Mesodermal cell (in vitro differentiated cells): Measurements from ENCODE around the gene COL13A1.

Experiments
- H3K27ac ChIP-seq: 2 replicates; pipeline ENCODE4 v1.7.0; 2013; ENCODE audit warnings: mild to moderate bottlenecking, low read depth, low read length, moderate library complexity; ENCODE audit not compliant: severe bottlenecking
- H3K36me3 ChIP-seq: 2 replicates; pipeline ENCODE4 v1.7.1; 2013; ENCODE audit warnings: mild to moderate bottlenecking, low read length, moderate library complexity; ENCODE audit not compliant: control insufficient read depth, insufficient read depth
- H3K4me1 ChIP-seq: one replicate; pipeline ENCODE4 v1.7.1; 2013; ENCODE audit warnings: mild to moderate bottlenecking, low read length; ENCODE audit not compliant: insufficient read depth, control insufficient read depth, poor library complexity, severe bottlenecking
- H3K4me3 ChIP-seq: 2 replicates; pipeline ENCODE4 v1.7.0; 2013; ENCODE audit warnings: low read length, control low read depth, mild to moderate bottlenecking; ENCODE audit not compliant: insufficient read depth, poor library complexity, severe bottlenecking; ENCODE audit errors: extremely low read depth
- H3K9me3 ChIP-seq: 2 replicates; pipeline ENCODE4 v1.7.1; 2013; ENCODE audit warnings: mild to moderate bottlenecking, low read length, moderate library complexity; ENCODE audit not compliant: control insufficient read depth
- WGBS, 2 experiments: methylation state at CpG; one replicate each; pipeline ENCODE4 v1.1.5; 2013; ENCODE audit warnings: missing lambda C conversion rate in 2 of 2; ENCODE audit not compliant: insufficient coverage in 2 of 2; 5-methylcytosine and 5-hydroxymethylcytosine counted together

Gene COL13A1

GRCh38 chr10:69957241-69957885 is 155.7 kb downstream of the COL13A1 start:
- Histone ChIP-seq H3K36me3 (no peaks in the 10 kb centered on the region), H3K27ac (no peak overlapping the region), H3K4me1 (no peaks in the 10 kb centered on the region), H3K4me3 (no peak overlapping the region), H3K9me3 (no peaks in the 10 kb centered on the region)
- 83 to 90% methylated on average over 7 of the region's 7 CpGs for WGBS, 2 experiments

- Histone ChIP-seq H3K36me3 (no peaks in the 10 kb centered on the region), H3K4me1 (no peaks in the 10 kb centered on the region), H3K4me3 (no peak overlapping the region), H3K27ac (no peak overlapping the region), H3K9me3 (no peaks in the 10 kb centered on the region)
- WGBS, 2 experiments: 86% methylated on average over 2 to 6 of the region's 6 CpGs
These were observed 156.3 kb downstream of the COL13A1 start for GRCh38 chr10:69957886-69958555.

GRCh38 chr10:69958556-69958902 is 156.8 kb downstream of the COL13A1 start:
- Histone ChIP-seq H3K27ac (no peak overlapping the region), H3K36me3 (no peaks in the 10 kb centered on the region), H3K4me3 (no peak overlapping the region), H3K4me1 (no peaks in the 10 kb centered on the region), H3K9me3 (no peaks in the 10 kb centered on the region)

GRCh38 chr10:69959911-69960310 is 158.2 kb downstream of the COL13A1 start:
- no peak overlapping the region for H3K4me3 ChIP-seq
- H3K36me3 ChIP-seq: no peaks in the 10 kb centered on the region
- no peaks in the 10 kb centered on the region for H3K4me1 ChIP-seq
- H3K27ac ChIP-seq: no peak overlapping the region
- WGBS, 2 experiments: 87 to 95% methylated on average over 4 to 7 of the region's 8 CpGs
- H3K9me3 ChIP-seq: no peaks in the 10 kb centered on the region

DNA sequence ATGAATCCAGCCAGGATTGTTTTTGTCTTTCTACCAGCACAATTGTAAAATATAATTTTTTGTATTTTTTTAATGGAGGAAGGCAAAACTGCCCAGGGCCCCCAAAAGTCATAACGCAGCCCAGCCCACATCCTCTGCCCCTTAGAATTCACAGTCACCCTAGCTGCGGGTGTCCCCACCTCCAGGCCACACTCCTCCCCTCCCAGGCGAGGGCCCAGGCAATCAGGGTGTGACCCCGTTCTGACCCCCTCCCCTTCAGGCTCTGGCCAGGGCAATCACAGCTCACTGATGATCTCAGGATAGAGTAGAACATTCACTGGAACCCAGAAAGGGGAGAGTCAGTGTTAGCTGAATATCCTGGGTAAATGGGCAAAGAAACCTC is 158.9 kb downstream of the COL13A1 start:
- H3K4me3 ChIP-seq: no peak overlapping the region
- H3K4me1 ChIP-seq: no peaks in the 10 kb centered on the region
- no peak overlapping the region for H3K27ac ChIP-seq
- H3K36me3 ChIP-seq: no peaks in the 10 kb centered on the region
- 80 to 92% methylated on average over 2 of the region's 4 CpGs for WGBS, 2 experiments
- no peaks in the 10 kb centered on the region for H3K9me3 ChIP-seq

- Histone ChIP-seq H3K36me3 (no peaks in the 10 kb centered on the region), H3K4me3 (no peak overlapping the region), H3K9me3 (no peaks in the 10 kb centered on the region), H3K27ac (no peak overlapping the region), H3K4me1 (no peaks in the 10 kb centered on the region)
- 77 to 80% methylated on average over 9 to 10 of the region's 12 CpGs for WGBS, 2 experiments
These were observed 159.5 kb downstream of the COL13A1 start for GRCh38 chr10:69960988-69961880.

GRCh38 chr10:69961881-69962745 is 160.4 kb downstream of the COL13A1 start:
- no peaks in the 10 kb centered on the region for H3K4me1 ChIP-seq
- no peaks in the 10 kb centered on the region for H3K36me3 ChIP-seq
- 87 to 90% methylated on average over 9 of the region's 17 CpGs for WGBS, 2 experiments
- H3K9me3 ChIP-seq: no peaks in the 10 kb centered on the region
- no peak overlapping the region for H3K4me3 ChIP-seq
- H3K27ac ChIP-seq: no peak overlapping the region

- WGBS, 2 experiments: 85 to 94% methylated on average over 2 to 3 of the region's 3 CpGs
- Histone ChIP-seq H3K36me3 (no peaks in the 10 kb centered on the region), H3K27ac (no peak overlapping the region), H3K4me1 (no peaks in the 10 kb centered on the region), H3K9me3 (no peaks in the 10 kb centered on the region), H3K4me3 (no peak overlapping the region)
These were observed 161.0 kb downstream of the COL13A1 start for GRCh38 chr10:69962746-69963135.

DNA sequence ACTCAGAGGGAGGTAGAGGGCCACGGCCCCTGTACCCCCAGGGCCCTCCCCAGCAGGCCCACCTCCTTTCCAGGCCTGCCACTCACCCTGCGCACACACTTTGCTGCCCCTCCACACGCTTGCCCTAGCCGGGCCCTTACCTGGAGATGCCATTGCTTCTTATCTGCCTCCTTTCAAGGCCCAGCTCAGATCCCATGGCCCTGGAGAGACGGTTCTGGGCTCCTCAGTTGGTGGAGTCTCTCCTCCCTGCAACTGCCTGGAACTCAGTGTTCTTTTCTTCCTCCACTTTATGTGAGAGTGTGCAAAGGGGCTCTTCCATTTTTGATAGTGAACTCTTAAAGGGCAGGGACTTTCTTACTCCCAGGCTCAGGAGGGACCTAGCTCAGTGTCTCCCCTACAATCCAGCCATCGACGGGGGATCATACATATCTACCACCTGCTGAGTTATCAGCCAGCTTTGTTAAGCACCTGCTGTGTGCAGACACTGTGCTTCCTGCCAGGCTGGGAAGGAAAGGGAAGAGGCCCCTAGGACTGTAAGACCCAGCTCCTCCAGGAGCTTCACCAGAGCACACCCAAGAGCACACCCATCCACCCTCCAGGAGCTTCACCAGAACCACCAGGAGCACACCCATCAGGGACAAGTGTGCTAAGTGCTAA is 161.6 kb downstream of the COL13A1 start:
- Histone ChIP-seq H3K9me3 (no peaks in the 10 kb centered on the region), H3K4me1 (no peaks in the 10 kb centered on the region), H3K27ac (no peak overlapping the region), H3K36me3 (no peaks in the 10 kb centered on the region), H3K4me3 (no peak overlapping the region)
- WGBS, 2 experiments: 79 to 80% methylated on average over 4 to 5 of the region's 7 CpGs
